GM23338 (cell line): ENCODE measurements around the gene ZDHHC13. TPM values are rescaled to one million over a fixed set of nuclear protein-coding genes. Genes with fewer than 3 reads are reported as not detected.

ENCODE experiments used
- ATAC-seq: fragments of 200-7000 bp; cut with Tn5 transposase; 3 replicates; pipeline ENCODE4 v1.9.1; 2020
- DNase-seq: peaks from one replicate; pipeline ENCODE4 v3.0.0-alpha.2; 2015; ENCODE audit warnings: low spot score
- H2AFZ ChIP-seq: fragments of 200-600 bp; sonication (generic); 2 replicates; pipeline ENCODE4 v1.8.0; 2016; ENCODE audit warnings: antibody characterized with exemption, mild to moderate bottlenecking, moderate library complexity
- H3F3A ChIP-seq: fragments of 200-600 bp; sonication (generic); replicated peaks from 2 replicates; pipeline ENCODE4 v1.8.0; 2017; ENCODE audit warnings: antibody characterized with exemption, mixed run types, low read depth
- H3K27ac ChIP-seq: fragments of 200-600 bp; sonication (generic); 2 replicates; pipeline ENCODE4 v1.6.1; 2016; ENCODE audit warnings: low read depth
- H3K27me3 ChIP-seq: fragments of 200-600 bp; sonication (generic); 2 replicates; pipeline ENCODE4 v1.8.0; 2016; ENCODE audit warnings: mild to moderate bottlenecking, mixed run types, moderate library complexity; ENCODE audit not compliant: insufficient read depth
- H3K36me3 ChIP-seq: fragments of 200-600 bp; sonication (generic); 2 replicates; pipeline ENCODE4 v1.8.0; 2016; ENCODE audit warnings: mild to moderate bottlenecking; ENCODE audit not compliant: insufficient read depth
- H3K4me1 ChIP-seq: fragments of 200-600 bp; sonication (generic); 2 replicates; pipeline ENCODE4 v1.8.0; 2016; ENCODE audit warnings: mild to moderate bottlenecking, moderate library complexity; ENCODE audit not compliant: insufficient read depth
- H3K4me2 ChIP-seq: fragments of 200-600 bp; sonication (generic); 2 replicates; pipeline ENCODE4 v1.7.1; 2017; ENCODE audit warnings: mixed run types
- H3K4me3 ChIP-seq: fragments of 200-600 bp; sonication (generic); 2 replicates; pipeline ENCODE4 v1.6.1; 2016; ENCODE audit warnings: mixed run types
- H3K79me2 ChIP-seq: fragments of 200-600 bp; sonication (generic); replicated peaks from 2 replicates; pipeline ENCODE4 v1.8.0; 2017; ENCODE audit warnings: mild to moderate bottlenecking; ENCODE audit not compliant: insufficient read depth
- H3K9me2 ChIP-seq: fragments of 200-600 bp; sonication (generic); 2 replicates; pipeline ENCODE4 v1.8.0; 2017; ENCODE audit not compliant: insufficient read depth
- H4K20me1 ChIP-seq: fragments of 200-600 bp; sonication (generic); replicated peaks from 2 replicates; pipeline ENCODE4 v1.8.0; 2017; ENCODE audit warnings: mild to moderate bottlenecking; ENCODE audit not compliant: insufficient read depth
- H3K27ac Mint-ChIP-seq: 2 replicates; pipeline ENCODE4 v1.8.0; 2020; ENCODE audit warnings: inconsistent platforms, mild to moderate bottlenecking, moderate library complexity, mixed read lengths
- H3K27me3 Mint-ChIP-seq: 3 replicates; pipeline ENCODE4 v1.8.0; 2022; ENCODE audit warnings: low read depth, mild to moderate bottlenecking, moderate library complexity, mixed read lengths, inconsistent platforms; ENCODE audit not compliant: insufficient read depth, poor library complexity
- H3K36me3 Mint-ChIP-seq: 3 replicates; pipeline ENCODE4 v1.8.0; 2021; ENCODE audit warnings: low read depth, mild to moderate bottlenecking, inconsistent platforms, moderate library complexity, mixed read lengths
- H3K4me1 Mint-ChIP-seq: 3 replicates; pipeline ENCODE4 v1.8.0; 2020; ENCODE audit warnings: mild to moderate bottlenecking, inconsistent platforms, mixed read lengths
- H3K4me3 Mint-ChIP-seq: 3 replicates; pipeline ENCODE4 v1.8.0; 2021; ENCODE audit warnings: moderate library complexity, mild to moderate bottlenecking, inconsistent platforms, mixed read lengths
- H3K9me3 Mint-ChIP-seq: 3 replicates; pipeline ENCODE4 v1.8.0; 2020; ENCODE audit warnings: moderate library complexity, mild to moderate bottlenecking, inconsistent platforms, mixed read lengths
- CREB1 ChIP-seq: fragments of 250-450 bp; sonication (Bioruptor Pico); IDR thresholded peaks from 2 replicates; pipeline ENCODE4 v1.5.0; 2020; ENCODE audit warnings: low read depth, mild to moderate bottlenecking, moderate library complexity
- CTCF ChIP-seq, 2 experiments: fragments of 200-600 bp in 1 of 2; sonication (generic) in 1 of 2; conservative IDR thresholded peaks; 2 replicates each; pipeline versions ENCODE4 v1.5.1 to v1.6.1; 2016 to 2017; ENCODE audit warnings: antibody characterized with exemption in 2 of 2, low read depth in 2 of 2, mild to moderate bottlenecking in 2 of 2, moderate library complexity in 1 of 2
- ETS1 ChIP-seq: IDR thresholded peaks from 2 replicates; pipeline ENCODE4 v1.6.1; 2016; ENCODE audit warnings: antibody characterized with exemption
- EZH2 ChIP-seq: fragments of 200-600 bp; sonication (generic); IDR thresholded peaks from one replicate; pipeline ENCODE4 v1.8.0; 2017; ENCODE audit warnings: antibody characterized with exemption, mild to moderate bottlenecking, low read depth; ENCODE audit not compliant: unreplicated experiment
- EZH2phosphoT487 ChIP-seq: fragments of 200-600 bp; sonication (generic); IDR thresholded peaks from one replicate; pipeline ENCODE4 v1.8.1; 2018; ENCODE audit warnings: antibody characterized with exemption; ENCODE audit not compliant: unreplicated experiment
- JUNB ChIP-seq: IDR thresholded peaks from one replicate; pipeline ENCODE4 v1.6.1; 2016; ENCODE audit warnings: antibody characterized with exemption; ENCODE audit not compliant: unreplicated experiment
- NANOG ChIP-seq: IDR thresholded peaks from 2 replicates; pipeline ENCODE4 v1.6.1; 2016; ENCODE audit warnings: antibody characterized with exemption, borderline replicate concordance
- POLR2AphosphoS5 ChIP-seq: IDR thresholded peaks from 2 replicates; pipeline ENCODE4 v1.6.1; 2016; ENCODE audit warnings: antibody characterized with exemption, low read depth
- REST ChIP-seq: IDR thresholded peaks from one replicate; pipeline ENCODE4 v1.6.1; 2018; ENCODE audit warnings: antibody characterized with exemption; ENCODE audit not compliant: unreplicated experiment
- STAT1 ChIP-seq: IDR thresholded peaks from one replicate; pipeline ENCODE4 v1.6.1; 2016; ENCODE audit warnings: antibody characterized with exemption; ENCODE audit not compliant: unreplicated experiment
- ZNF114 ChIP-seq: fragments of 250-450 bp; sonication (Bioruptor Pico); IDR thresholded peaks from 2 replicates; pipeline ENCODE4 v1.5.0; 2020; ENCODE audit warnings: mild to moderate bottlenecking, moderate library complexity
- ZNF331 ChIP-seq: fragments of 250-450 bp; sonication (Bioruptor Pico); IDR thresholded peaks from 2 replicates; pipeline ENCODE4 v1.5.0; 2020; ENCODE audit warnings: low read depth, mild to moderate bottlenecking, moderate library complexity
- ZNF462 ChIP-seq: fragments of 250-450 bp; sonication (Bioruptor Pico); IDR thresholded peaks from 2 replicates; pipeline ENCODE4 v1.5.0; 2020; ENCODE audit warnings: mild to moderate bottlenecking, moderate library complexity
- polyA plus RNA-seq: library from polyadenylated mRNA; unstranded; fragments of >200 nt; fragmentation: Nextera tagmentation; extraction: Ambion mirVana; gene quantifications from 2 replicates; pipeline ENCODE4 v1.2.1, GENCODE V29; 2016
- total RNA-seq: library from RNA; depleted of rRNA; stranded (reverse); fragments of >200 nt; shearing (Covaris generic); gene quantifications from 2 replicates; pipeline ENCODE4 v1.2.3, GENCODE V29; 2014

ZDHHC13 gene
- total and polyA plus RNA-seq, 2 experiments from 2014 or later: 21.0 to 27.7 TPM

- H3K4me1 ChIP-seq: no peaks in the 10 kb centered on the region
- Mint-ChIP-seq H3K27ac (no peak overlapping the region), H3K4me1 (no peaks in the 10 kb centered on the region), H3K27me3 (no peaks in the 10 kb centered on the region), H3K4me3 (no peak overlapping the region), H3K9me3 (no peaks in the 10 kb centered on the region), H3K36me3 (peaks cover 17% of the 10 kb centered on the region)
- no peaks in the 10 kb centered on the region for H3K9me2 ChIP-seq
- H3K27ac ChIP-seq: no peak overlapping the region
- H3K27me3 ChIP-seq: no peaks in the 10 kb centered on the region
- no peak overlapping the region for H2AFZ ChIP-seq
- ATAC-seq (no peak), DNase-seq (no peak)
- no peaks in the 10 kb centered on the region for H3K79me2 ChIP-seq
- no peak overlapping the region for H3K4me2 ChIP-seq
- peaks cover 18% of the 10 kb centered on the region for H3K36me3 ChIP-seq
- TF ChIP-seq CTCF (conservative IDR thresholded peaks at IDR 0.05; ENCODE audit: low read depth in 2 of 2) (no peak), JUNB (no peak), STAT1 (no peak), EZH2 (no peak), EZH2phosphoT487 (no peak), POLR2AphosphoS5 (no peak), NANOG (no peak), ZNF462 (CRISPR knock-in tag) (no peak), ETS1 (no peak), REST (no peak), CREB1 (CRISPR knock-in tag) (no peak), ZNF331 (no peak), ZNF114 (CRISPR knock-in tag) (no peak)
- H3K4me3 ChIP-seq: no peak overlapping the region
- H3F3A ChIP-seq: no peaks in the 10 kb centered on the region
- peaks cover 6% of the 10 kb centered on the region; the same call in 1 of the 2 replicates for H4K20me1 ChIP-seq
These were observed 59.7 kb downstream of the ZDHHC13 start for GRCh38 chr11:19176629-19177186.
